HL-60 (cell line): Measurements from ENCODE around the gene TSC2.

Experiments
- DNase-seq, 2 experiments: peaks; one replicate each; pipeline ENCODE4 v3.0.0-alpha.2; 2010 to 2020; ENCODE audit warnings: low read depth in 1 of 2, low spot score in 1 of 2
- H3K27ac ChIP-seq: fragments of 250-450 bp; sonication (Bioruptor Pico); replicated peaks from 2 replicates; pipeline ENCODE4 v1.5.1; 2020; ENCODE audit warnings: mild to moderate bottlenecking, moderate library complexity
- H3K27me3 ChIP-seq: fragments of 250-450 bp; sonication (Bioruptor Pico); 2 replicates; pipeline ENCODE4 v1.5.1; 2021; ENCODE audit warnings: mild to moderate bottlenecking, moderate library complexity; ENCODE audit not compliant: insufficient read depth, poor library complexity, severe bottlenecking
- H3K4me3 ChIP-seq: replicated peaks from 2 replicates; pipeline ENCODE4 v1.5.1; 2011; ENCODE audit warnings: mild to moderate bottlenecking, control low read depth, low read length; ENCODE audit not compliant: insufficient read depth
- CTCF ChIP-seq: IDR thresholded peaks from one replicate; pipeline ENCODE4 v1.5.1; 2011; ENCODE audit warnings: low read length, control low read depth, inconsistent platforms; ENCODE audit not compliant: insufficient read depth
- GABPA ChIP-seq: IDR thresholded peaks from 2 replicates; pipeline ENCODE4 v1.6.1; 2012; ENCODE audit warnings: low read depth
- POLR2AphosphoS5 ChIP-seq: IDR thresholded peaks from 2 replicates; pipeline ENCODE4 v1.6.1; 2012; ENCODE audit warnings: low read depth
- REST ChIP-seq: IDR thresholded peaks from 2 replicates; pipeline ENCODE4 v1.6.1; 2012; ENCODE audit warnings: low read depth; ENCODE audit not compliant: insufficient replicate concordance
- SPI1 ChIP-seq: IDR thresholded peaks from 2 replicates; pipeline ENCODE4 v1.6.1; 2012; ENCODE audit warnings: low read depth, mild to moderate bottlenecking, borderline replicate concordance

The TSC2 gene

GRCh38 chr16:2043667-2044451 is 3.9 kb upstream of the TSC2 start:
- Histone ChIP-seq H3K27ac (no peak overlapping the region), H3K27me3 (no peaks in the 10 kb centered on the region), H3K4me3 (no peak overlapping the region)
- no peak for DNase-seq
- TF ChIP-seq REST (no peak), SPI1 (no peak), CTCF (no peak), POLR2AphosphoS5 (no peak), GABPA (no peak)

GRCh38 chr16:2044541-2044940 is 3.2 kb upstream of the TSC2 start:
- Histone ChIP-seq H3K27me3 (no peaks in the 10 kb centered on the region), H3K4me3 (no peak overlapping the region), H3K27ac (no peak overlapping the region)
- no peak for DNase-seq
- no peak for TF ChIP-seq POLR2AphosphoS5
- no peak for TF ChIP-seq SPI1

GRCh38 chr16:2045965-2046892 is 1.6 kb upstream of the TSC2 start:
- Histone ChIP-seq H3K27ac (no peak overlapping the region), H3K27me3 (no peaks in the 10 kb centered on the region), H3K4me3 (peak overlapping the region; percentile 77; the same call in 1 of the 2 replicates)
- DNase-seq, result no peak
- TF ChIP-seq POLR2AphosphoS5, result no peak
- no peak for TF ChIP-seq CTCF
- no peak for TF ChIP-seq REST
- no peak for TF ChIP-seq GABPA
- no peak for TF ChIP-seq SPI1

- H3K27ac ChIP-seq, result peak overlapping the region; percentile 46
- no peak for TF ChIP-seq REST
- TF ChIP-seq GABPA, result no peak
- no peak for TF ChIP-seq CTCF
- no peak for TF ChIP-seq SPI1
- TF ChIP-seq POLR2AphosphoS5, result no peak
These were observed 874 bp upstream of the TSC2 start for GRCh38 chr16:2046893-2047329.

More at GRCh38 chr16:2046893-2047329, 874 bp upstream of the TSC2 start:
- Histone ChIP-seq H3K27me3 (no peaks in the 10 kb centered on the region), H3K4me3 (peak overlapping the region; percentile 77)
- no peak for DNase-seq
